ENCODE measurements around the gene MAN1C1.
"Not testable (repeated sequence)": the region's sequence is repeated elsewhere in the genome, so short reads cannot be mapped to it uniquely, and the experiment has no call there.

MAN1C1 gene

DNA sequence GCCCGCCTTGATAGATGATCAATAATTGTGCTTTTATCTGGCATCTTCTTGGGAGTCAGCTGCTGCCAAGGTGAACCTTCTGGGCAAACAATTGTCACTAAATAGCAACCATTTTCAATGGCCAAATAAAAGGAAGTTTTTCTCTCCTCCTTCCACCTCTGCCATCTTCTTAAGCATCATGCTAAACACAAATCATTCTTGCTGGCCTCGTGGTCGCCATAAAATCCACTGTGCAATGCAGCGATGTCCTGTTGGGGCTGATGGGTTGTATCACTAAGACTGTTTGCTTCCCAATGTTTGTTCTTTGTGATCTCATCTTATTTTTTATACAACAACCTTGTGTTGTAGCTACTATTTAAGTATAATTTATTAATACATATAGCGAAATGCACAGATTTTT lies 8.0 kb downstream of the MAN1C1 start:
- no peak overlapping the region for H3K4me3 ChIP-seq (ENCODE audit: low read length)
- no peak for DNase-seq (ENCODE audit: low read depth, low spot score)

DNA sequence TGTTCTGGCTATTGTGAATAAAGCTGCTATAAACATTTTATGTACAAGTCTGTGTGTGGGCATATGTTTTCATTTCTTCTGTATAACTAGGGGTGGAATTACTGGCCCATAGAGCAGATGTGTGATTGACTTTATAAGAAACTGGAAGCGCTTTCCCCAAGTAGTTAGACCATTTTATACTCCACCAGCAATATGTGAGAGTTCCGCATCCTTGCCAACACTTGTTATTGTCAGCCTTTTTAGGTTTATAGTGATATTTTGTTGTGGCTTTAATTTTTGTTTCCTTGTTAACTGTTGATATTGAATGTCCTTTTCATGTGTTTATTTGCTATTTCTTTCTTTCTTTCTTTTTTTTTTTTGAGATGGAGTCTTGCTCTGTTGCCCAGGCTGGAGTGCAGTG lies 9.4 kb downstream of the MAN1C1 start:
- no peak for DNase-seq (ENCODE audit: low read depth, low spot score)
- H3K4me3 ChIP-seq (ENCODE audit: low read length): no peak overlapping the region

DNA sequence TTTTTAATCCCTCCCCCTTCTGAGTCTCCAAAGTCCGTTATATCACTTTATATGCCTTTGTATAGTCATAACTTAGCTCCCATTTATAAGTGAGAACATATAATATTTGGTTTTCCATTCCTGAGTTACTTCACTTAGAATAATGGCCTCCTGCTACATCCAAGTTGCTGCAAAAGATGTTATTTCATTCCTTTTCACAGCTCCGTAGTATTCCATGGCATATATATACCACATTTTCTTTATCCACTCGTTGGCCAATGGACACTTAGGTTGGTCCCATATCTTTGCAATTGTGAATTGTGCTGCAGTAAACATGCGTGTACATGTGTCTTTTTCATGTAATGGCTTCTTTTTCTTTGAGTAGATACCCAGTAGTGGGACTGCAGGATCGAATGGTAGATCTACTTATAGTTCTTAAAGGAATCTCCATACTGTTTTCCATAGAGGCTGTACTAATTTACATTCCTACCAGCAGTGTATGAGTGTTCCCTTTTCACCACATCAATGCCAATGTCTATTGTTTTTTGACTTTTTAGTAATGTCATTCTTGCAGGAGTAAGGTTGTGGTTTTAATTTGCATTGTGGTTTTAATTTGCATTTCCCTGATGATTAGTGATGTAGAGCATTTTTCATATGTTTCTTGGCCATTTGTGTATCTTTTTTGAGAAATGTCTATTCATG lies 12.3 kb downstream of the MAN1C1 start:
- DNase-seq (ENCODE audit: low read depth, low spot score): no peak
- no peak overlapping the region for H3K4me3 ChIP-seq (ENCODE audit: low read length)

DNA sequence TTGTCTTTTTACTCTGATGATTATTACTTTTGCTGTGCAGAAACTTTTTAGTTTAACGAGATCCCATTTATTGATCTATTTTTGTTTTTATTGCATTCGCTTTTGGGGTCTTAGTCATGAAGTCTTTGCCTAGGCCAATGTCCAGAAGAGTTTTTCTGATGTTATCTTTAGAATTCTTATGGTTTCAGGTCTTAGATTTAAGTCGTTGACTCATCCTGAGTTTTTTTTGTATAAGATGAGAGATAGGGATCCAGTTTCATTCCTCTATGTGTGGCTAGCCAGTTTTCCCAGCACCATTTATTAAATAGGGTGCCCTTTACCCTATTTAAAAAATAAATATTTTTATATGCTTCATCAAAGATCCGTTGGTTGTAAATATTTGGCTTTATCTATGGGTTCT lies 13.2 kb downstream of the MAN1C1 start:
- DNase-seq (ENCODE audit: low read depth, low spot score): no peak
- H3K4me3 ChIP-seq (ENCODE audit: low read length): no peak overlapping the region

DNA sequence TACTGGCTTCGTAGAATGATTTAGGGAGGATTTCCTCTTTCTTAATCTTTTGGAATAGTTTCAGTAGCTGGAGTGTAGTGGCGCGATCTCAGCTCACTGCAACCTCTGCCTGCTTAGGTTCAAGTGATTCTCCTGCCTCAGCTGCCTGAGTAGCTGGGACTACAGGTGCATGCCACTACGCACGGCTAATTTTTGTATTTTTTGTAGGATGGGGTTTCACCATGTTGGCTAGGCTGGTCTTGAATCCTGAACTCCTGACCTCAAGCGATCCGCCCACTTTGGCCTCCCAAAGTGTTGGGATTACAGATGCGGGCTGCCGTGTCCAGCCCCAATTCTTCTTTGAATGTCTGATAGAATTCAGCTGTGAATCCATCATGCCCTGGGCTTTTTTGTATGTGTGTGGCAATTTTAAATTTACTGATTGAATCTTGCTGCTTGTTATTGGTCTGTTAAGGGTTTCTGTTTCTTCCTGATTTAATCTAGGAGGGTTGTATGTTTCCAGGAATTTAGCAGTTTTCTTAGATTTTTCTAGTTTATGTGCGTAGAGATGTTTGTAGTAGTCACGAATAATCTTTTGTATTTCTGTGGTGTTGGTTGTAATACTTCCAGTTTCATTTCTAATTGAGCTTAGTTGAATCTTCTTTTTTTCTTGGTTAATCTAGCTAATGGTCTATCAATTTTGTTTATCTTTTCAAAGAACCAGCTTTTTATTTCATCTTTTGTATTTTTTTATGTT lies 15.3 kb downstream of the MAN1C1 start:
- DNase-seq (ENCODE audit: low read depth, low spot score): no peak

DNA sequence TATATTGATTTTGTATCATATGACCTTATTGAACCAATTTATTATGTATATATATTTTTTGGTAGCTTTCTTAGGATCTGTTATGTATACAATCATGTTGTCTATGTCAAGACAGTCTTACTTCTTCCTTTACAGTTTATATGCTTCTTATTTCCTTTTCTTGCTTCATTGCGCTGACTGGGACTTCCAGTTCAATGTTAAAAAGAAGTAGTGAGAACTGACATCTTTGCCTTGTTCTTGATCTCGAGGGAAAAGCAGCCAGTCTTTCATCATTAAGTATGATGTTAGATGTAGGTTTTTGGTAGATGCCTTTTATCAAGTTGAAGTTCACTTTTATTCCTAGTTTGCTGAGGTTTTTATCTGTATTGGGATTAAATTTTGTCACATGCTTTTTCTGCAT lies 17.5 kb downstream of the MAN1C1 start:
- no peak for DNase-seq (ENCODE audit: low read depth, low spot score)
- H3K4me3 ChIP-seq (ENCODE audit: low read length): no peak overlapping the region

More for the DNA sequence above, 15.3 kb downstream of the MAN1C1 start:
- no peak overlapping the region for H3K4me3 ChIP-seq (ENCODE audit: low read length)

DNA sequence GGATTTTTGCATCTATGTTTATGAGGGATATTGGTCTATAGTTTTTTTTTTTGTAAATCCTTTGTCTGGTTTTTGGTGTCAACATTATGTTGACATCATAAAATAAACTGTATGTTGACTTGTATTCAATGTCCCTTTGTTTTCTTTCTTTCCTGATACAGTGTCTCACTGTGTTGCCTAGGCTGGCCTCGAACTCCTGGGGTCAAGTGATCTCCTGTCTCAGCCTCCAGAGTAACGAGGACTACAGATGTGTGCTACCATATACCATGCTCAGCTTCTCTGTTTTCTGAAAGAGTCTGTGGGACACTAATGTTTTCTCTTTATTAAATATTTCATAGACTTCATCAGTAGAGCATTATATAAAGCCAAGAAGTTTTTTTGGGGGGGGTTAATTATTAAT lies 18.3 kb downstream of the MAN1C1 start:
- DNase-seq (ENCODE audit: low read depth, low spot score): no peak
- no peak overlapping the region for H3K4me3 ChIP-seq (ENCODE audit: low read length)

DNA sequence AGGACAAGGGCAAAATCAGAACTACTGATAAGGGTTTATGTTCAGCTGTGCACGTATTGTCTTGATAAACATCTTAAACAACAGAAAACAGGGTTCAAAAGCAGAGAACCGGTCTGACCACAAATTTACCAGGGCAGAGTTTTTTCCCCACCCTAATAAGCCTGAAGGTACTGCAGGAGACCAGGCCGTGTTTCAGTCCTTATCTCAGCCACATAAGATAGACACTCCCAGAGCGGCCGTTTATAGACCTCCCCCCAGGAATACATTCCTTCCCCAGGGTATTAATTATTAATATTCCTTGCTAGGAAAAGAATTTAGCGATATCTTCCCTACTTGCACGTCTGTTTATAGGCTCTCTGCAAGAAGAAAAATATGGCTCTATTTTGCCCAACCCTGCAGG lies 19.6 kb downstream of the MAN1C1 start:
- not testable (repeated sequence) for H3K4me3 ChIP-seq (ENCODE audit: low read length); DNase-seq (ENCODE audit: low read depth, low spot score)

DNA sequence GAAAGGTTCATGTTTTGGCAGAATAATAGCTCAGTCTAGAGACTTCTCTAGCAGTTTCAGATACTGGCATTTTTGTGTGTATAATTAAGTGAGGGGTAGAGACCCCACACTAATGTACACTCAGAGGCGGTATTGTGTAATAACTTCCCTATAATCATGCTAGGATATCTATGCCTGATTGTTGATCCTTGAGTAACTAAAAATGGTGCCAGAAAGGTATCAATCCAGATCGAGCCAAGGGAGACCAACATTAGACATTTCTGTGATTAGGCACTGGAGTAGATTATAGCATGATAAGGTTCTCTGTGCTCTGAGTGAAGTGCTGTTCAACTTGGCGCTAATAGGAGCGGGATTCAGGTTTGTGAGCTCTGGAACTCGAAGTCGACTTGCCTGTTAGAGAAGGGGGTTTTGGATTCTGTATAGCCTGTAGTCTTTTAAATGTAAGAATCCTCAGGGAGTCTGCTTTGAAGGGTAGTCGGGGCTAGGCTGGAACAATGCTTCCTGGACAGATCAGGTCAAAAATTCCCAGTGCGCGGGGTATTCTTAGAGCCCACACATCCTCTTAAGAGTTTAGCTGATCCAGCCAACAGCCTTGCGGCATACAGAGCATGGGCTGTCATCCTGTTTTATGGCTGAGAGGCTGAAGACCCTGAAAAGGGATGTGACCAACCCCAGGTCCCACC lies 24.2 kb downstream of the MAN1C1 start:
- no peak overlapping the region for H3K4me3 ChIP-seq (ENCODE audit: low read length)
- DNase-seq (ENCODE audit: low read depth, low spot score): no peak

DNA sequence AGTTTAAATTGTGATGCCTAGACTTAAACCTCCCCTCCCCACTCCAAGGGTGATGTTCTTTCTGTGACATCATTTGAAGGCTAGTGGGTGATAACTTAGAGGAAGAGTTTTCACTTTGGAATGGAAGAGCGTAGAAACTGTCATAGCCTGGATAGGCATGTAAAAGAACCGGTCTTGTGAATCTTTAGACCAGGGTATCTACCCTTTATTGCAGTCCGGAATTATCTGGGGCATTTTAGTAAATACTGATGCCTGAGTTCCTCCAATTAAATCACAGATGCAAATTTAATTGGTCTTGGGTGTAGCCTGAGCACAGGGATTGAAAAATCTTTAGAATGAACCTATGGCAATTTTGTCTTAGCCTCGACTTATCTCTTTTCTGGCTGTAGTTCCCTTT lies 24.7 kb downstream of the MAN1C1 start:
- no peak overlapping the region for H3K4me3 ChIP-seq (ENCODE audit: low read length)
- DNase-seq (ENCODE audit: low read depth, low spot score): no peak

DNA sequence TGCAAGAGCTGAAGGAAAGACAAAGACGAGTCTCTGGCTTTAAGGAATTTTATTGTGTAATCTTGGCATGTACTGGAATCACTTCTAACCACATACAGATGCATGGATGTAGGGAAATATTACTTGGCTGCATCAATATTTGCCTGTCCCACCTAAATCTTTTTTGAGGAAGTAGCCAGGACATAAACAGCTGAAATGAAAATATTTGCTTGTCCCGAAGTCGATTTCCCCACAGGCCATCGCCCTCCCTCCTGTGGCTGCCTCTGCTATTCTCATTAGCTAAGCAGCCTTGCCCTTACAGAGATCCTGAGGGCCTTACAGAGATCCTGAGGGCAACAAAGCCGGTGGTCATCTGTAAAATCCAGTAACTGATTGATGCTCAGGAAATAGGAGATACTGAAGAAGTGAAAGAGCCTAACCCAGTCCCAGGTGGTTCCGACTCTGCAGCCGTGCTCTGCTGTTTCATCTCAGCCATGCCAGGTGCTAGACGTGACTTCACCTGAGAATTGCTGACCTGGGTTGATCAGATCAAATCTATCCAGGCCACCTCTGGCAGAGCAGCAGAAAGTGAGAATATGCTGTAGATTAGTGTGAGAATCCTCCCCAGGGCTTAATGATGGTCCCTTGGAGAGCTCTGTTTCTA lies 25.5 kb downstream of the MAN1C1 start:
- DNase-seq (ENCODE audit: low read depth, low spot score): no peak
- no peak overlapping the region for H3K4me3 ChIP-seq (ENCODE audit: low read length)

DNA sequence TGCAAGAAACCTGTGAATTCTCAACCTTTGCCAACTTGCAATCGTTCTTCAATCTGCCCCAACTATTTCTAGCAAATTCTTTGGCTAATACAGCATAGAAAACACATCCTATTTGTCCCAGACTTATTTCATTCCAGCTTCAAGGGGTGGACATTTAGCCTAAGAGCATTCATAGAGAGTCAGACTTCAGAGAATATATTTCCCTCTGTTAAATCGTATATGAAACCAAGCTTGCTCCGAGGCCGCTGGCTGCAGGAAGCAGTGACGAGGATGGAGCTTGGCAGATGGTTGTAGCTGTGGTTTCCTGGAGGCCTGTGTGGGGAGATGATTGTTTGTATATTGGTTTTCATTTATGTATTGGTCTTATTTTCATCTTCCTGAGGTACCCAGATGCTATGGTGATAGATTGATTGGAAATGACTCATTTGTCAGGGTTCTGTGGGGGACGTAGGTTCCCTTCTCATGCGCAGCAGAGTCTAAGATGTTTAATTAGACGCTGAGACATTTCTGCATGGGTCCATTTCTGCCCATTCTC lies 26.1 kb downstream of the MAN1C1 start:
- H3K4me3 ChIP-seq (ENCODE audit: low read length): no peak overlapping the region
- peak; percentile 76 for DNase-seq (ENCODE audit: low read depth, low spot score)

DNA sequence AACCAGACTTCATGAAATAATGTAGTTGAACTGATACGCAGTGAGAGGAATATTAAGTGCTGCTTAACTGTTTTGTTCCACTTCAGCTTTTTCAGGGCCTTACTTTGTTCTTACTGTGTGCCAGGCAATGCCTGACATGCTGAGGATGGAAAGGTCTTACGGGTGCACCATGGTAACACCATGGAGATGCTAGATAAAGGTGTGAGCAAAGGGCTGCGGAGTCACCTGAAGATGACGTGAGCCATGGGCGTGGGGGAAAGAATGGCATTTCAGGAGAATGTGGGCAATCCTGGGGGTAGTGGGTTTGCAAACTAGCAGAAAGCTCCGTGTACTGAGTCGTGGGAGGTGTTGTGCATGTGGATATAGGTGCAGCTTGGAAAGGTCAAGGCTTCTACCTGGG lies 27.3 kb downstream of the MAN1C1 start:
- DNase-seq (ENCODE audit: low read depth, low spot score): no peak
- H3K4me3 ChIP-seq (ENCODE audit: low read length): no peak overlapping the region

DNA sequence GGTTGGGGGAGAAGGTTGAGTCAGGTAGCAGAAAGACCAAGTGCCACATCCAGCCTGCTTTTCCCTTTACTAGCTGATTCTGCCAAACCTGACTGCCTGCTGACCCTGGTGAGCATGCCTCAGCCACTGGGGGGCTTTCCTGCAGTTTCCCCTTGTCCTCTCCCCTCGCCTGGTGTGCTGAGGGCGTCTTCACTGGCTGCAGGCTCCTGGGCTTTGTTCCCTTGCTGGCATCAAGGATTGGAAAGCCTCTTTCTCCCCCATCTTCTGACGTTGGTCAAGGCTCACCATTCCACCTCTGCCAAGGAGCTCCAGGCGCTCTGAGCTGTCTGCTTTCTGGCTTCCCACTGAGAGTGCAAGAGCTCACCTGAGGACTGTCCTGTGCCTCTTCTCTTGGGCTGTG lies 28.4 kb downstream of the MAN1C1 start:
- H3K4me3 ChIP-seq (ENCODE audit: low read length): no peak overlapping the region
- no peak for DNase-seq (ENCODE audit: low read depth, low spot score)

DNA sequence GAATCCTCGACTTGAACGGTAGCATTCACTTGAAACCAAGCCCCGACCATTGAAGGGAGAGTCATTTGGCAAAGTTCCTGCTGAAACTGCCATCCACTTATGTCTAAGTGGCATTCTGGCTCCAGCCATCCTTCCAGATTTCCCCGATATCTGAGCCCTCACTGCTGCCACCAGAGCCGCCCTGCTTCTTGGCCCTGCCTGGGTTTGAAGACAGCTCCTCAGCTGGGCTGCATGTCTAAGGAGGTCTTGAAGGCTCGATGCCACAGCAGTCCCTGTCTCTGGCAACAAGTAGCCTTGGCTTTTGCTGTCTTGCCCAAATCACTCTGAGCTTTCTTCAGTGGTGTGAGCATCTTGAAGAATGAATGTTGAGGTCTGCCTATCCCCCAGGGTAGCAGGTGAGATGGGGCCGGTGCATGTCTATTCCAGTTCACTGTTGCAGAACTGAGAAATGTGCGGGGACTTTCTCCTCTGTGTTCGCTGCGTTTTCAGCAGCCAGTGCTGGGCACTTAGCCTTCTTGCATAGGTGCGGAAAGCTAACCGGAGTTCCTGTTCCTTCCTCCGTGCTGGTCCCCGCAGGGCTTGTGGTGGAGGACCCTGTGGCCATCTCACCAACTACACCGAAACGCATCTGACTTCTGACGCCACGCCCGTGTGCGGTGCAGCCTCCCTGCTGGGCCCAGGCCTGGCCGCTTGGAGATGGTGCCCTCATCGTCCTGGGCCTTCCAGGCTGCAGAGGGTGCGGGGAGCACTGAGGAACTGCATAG lies 29.2 kb downstream of the MAN1C1 start:
- no peak for DNase-seq (ENCODE audit: low read depth, low spot score)
- no peak overlapping the region for H3K4me3 ChIP-seq (ENCODE audit: low read length)

DNA sequence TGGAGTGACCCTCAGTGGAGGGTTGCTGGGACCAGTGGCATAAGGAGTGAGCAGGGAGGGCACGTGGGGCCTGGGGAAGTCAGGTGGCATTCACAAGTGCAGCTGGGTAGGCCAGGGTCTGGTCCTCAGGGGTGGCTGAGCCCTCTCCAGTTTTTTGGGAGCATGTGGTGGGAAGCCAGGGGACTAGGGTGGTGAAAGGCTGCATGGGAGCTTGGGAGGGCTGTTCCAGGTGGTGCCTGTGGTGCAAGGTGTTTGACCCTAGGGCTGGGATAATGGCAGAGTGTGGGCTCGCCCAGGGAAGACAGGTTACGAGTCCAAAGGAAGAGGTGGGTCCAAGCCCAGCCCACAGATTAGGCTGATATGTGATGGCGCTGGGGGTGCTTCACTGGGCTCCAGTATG lies 30.5 kb downstream of the MAN1C1 start:
- DNase-seq (ENCODE audit: low read depth, low spot score): no peak
- H3K4me3 ChIP-seq (ENCODE audit: low read length): no peak overlapping the region

DNA sequence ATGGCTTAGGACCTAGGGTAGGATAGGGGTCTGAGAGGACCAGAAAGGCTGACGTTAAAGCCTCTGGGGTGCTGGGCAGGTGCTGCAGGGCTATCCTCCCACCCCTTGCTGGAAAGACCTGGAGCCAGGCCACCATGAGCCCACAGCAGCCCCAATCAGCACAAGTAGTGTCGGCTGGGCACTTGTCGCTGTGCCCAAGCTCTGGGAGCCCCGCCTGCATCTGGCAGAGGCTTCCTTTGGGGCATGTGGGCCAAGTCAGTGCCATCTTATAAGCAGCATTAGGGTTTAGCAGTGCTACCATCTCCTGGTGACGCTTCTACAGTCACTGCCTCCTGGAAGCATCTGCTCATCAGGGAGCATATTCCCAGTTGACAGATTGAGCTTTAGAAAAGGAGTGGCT lies 31.3 kb downstream of the MAN1C1 start:
- no peak overlapping the region for H3K4me3 ChIP-seq (ENCODE audit: low read length)
- DNase-seq (ENCODE audit: low read depth, low spot score): no peak

DNA sequence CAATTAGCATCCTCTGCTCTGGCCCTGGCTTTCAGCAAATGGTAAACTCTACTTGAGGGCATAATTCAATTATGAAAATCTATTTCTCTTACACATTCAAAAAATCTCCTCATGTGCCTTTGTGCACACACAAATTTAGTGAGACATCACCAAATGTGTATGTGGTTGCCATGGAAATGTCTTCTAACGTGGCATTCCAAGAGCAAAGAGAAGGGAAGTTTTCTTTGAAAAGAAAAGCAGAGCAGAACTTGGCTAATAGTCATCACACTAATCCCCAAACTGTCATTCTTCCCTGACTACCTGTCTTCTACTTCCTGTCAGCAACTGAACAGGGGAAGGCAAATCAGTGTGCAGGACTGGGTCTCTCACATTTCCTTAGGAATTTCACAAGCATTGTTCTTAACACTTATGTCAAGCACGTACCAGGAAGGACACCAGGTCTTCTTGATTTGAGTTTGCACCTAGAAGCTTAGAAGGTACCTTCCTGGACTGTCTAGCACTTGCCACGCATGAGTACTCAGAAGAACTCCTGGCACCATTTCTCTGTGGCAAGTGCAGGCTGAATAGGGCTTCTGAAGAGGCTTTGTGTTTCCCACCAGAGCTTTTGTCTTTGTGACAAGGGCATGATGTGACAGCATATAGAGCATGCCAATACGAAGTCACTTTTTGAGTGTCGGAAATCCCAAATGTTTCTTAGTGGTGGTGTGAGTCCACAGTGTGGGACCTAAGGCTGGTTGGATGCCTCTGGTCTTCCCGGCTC lies 32.3 kb downstream of the MAN1C1 start:
- no peak for DNase-seq (ENCODE audit: low read depth, low spot score)
- no peak overlapping the region for H3K4me3 ChIP-seq (ENCODE audit: low read length)
